ENCODE results near the gene KCNH5. TPM values are rescaled to one million over a fixed set of nuclear protein-coding genes. Genes with fewer than 3 reads are reported as not detected.

The KCNH5 gene
- total RNA-seq, 2 donors from 2014 or later, result not detected

DNA sequence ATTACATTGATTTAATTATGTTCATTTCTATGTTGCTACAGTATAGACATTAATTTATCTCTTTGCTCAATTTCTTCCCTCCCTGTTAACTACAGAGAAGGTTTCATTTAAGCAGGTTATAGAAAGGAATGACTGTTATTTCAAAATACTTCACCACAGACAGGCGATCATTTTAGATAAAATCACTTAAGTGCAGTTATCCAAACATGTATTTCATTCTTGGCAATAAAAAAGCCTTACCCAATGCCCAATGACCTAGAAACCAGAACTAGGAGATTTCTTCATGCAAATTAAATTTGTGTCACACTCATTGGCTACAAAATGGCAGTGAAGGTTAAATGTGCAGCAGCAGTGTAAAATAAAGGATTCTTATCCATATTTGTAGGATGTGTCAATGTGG is 266.4 kb downstream of the KCNH5 start:
- H3K27ac ChIP-seq, result no peak overlapping the region
- H3K36me3 ChIP-seq, result no peaks in the 10 kb centered on the region
- no peak overlapping the region for H3K4me3 ChIP-seq
- H3K27me3 ChIP-seq (replicated peaks; ENCODE audit: insufficient read depth), result no peaks in the 10 kb centered on the region
- no peaks in the 10 kb centered on the region for H3K9me3 ChIP-seq
- TF ChIP-seq, protein P1, sequence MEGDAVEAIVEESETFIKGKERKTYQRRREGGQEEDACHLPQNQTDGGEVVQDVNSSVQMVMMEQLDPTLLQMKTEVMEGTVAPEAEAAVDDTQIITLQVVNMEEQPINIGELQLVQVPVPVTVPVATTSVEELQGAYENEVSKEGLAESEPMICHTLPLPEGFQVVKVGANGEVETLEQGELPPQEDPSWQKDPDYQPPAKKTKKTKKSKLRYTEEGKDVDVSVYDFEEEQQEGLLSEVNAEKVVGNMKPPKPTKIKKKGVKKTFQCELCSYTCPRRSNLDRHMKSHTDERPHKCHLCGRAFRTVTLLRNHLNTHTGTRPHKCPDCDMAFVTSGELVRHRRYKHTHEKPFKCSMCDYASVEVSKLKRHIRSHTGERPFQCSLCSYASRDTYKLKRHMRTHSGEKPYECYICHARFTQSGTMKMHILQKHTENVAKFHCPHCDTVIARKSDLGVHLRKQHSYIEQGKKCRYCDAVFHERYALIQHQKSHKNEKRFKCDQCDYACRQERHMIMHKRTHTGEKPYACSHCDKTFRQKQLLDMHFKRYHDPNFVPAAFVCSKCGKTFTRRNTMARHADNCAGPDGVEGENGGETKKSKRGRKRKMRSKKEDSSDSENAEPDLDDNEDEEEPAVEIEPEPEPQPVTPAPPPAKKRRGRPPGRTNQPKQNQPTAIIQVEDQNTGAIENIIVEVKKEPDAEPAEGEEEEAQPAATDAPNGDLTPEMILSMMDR (IDR thresholded peaks at IDR 0.05), result no peak
- ATAC-seq (ENCODE audit: insufficient number of reproducible peaks, low FRiP score, low read depth) (no peak), DNase-seq (ENCODE audit: low spot score) (no peak)
- no peaks in the 10 kb centered on the region for H3K4me1 ChIP-seq (ENCODE audit: control insufficient read depth in 1 of 2, low read depth in 2 of 2)

DNA sequence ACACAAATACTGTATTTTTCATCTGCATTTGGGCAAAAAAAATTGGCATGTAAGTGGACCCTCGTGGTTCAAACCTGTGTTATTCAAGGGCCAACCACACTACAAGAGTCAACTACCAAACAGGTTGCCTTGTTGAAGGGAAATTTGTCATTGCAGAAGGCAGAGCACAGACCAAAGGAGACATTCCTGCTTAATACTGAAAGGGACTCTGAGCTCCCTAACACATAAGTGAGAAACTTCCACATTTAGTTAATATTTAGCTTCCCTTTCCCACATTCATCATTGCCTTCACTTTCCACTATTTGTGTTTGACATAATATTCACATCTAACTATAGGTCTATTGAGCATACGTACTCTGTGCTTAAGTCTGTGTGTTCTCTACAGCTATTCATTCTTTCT is 266.9 kb downstream of the KCNH5 start:
- Histone ChIP-seq H3K27me3 (replicated peaks; ENCODE audit: insufficient read depth) (no peaks in the 10 kb centered on the region), H3K9me3 (no peaks in the 10 kb centered on the region), H3K36me3 (no peaks in the 10 kb centered on the region), H3K27ac (no peak overlapping the region), H3K4me1 (ENCODE audit: control insufficient read depth in 1 of 2, low read depth in 2 of 2) (no peaks in the 10 kb centered on the region), H3K4me3 (no peak overlapping the region)
- DNase-seq (ENCODE audit: low spot score) (no peak), ATAC-seq (ENCODE audit: insufficient number of reproducible peaks, low FRiP score, low read depth) (no peak)
- TF ChIP-seq, protein P1 (IDR thresholded peaks at IDR 0.05), result no peak

DNA sequence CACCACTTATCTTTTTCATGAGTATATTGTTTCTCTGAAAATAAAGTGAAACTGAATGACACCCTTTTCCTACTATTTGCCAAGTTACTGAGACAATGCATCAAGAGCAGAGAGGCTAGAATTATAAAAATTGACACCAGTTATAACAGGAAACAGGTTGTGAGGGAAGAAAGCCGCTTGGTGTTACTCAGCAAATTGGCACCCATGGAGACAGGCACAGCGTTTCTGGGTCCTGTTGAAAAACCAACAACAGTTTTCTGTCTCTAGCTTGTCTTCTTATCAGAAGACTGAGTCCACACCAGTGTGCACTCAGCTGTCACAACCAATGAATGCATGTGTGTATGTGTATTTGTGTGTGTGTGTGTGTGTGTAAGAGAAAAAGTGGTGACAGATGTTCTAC is 267.7 kb downstream of the KCNH5 start:
- ATAC-seq (ENCODE audit: insufficient number of reproducible peaks, low FRiP score, low read depth) (no peak), DNase-seq (ENCODE audit: low spot score) (no peak)
- no peak overlapping the region for H3K4me3 ChIP-seq
- H3K36me3 ChIP-seq, result no peaks in the 10 kb centered on the region
- TF ChIP-seq, protein P1 (IDR thresholded peaks at IDR 0.05), result no peak
- no peaks in the 10 kb centered on the region for H3K4me1 ChIP-seq (ENCODE audit: control insufficient read depth in 1 of 2, low read depth in 2 of 2)
- H3K27me3 ChIP-seq (replicated peaks; ENCODE audit: insufficient read depth), result no peaks in the 10 kb centered on the region
- H3K9me3 ChIP-seq, result no peaks in the 10 kb centered on the region
- H3K27ac ChIP-seq, result no peak overlapping the region

DNA sequence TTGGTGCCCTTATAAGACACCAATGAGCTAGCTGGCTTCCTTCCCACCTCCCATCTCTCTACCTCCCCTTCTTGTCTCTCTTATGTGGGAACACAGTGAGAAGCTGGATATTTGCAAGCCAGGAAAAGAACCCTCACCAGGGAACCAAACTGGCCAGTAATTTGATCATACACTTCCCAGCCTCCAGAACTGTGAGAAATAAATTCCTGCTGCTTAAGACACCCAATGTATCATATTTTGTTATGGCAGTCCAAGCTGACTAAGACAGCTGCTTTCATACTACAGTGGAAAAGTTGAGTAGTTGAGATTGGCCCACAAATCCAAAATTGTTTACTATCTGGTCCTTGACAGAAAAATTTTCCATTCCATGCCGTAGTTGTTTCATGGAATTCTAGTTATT is 269.0 kb downstream of the KCNH5 start:
- H3K9me3 ChIP-seq, result no peaks in the 10 kb centered on the region
- H3K27ac ChIP-seq, result no peak overlapping the region
- ATAC-seq (ENCODE audit: insufficient number of reproducible peaks, low FRiP score, low read depth) (no peak), DNase-seq (ENCODE audit: low spot score) (no peak)
- H3K36me3 ChIP-seq, result no peaks in the 10 kb centered on the region
- TF ChIP-seq, protein P1 (IDR thresholded peaks at IDR 0.05), result no peak
- H3K4me1 ChIP-seq (ENCODE audit: control insufficient read depth in 1 of 2, low read depth in 2 of 2), result no peaks in the 10 kb centered on the region
- H3K4me3 ChIP-seq, result no peak overlapping the region
- no peaks in the 10 kb centered on the region for H3K27me3 ChIP-seq (replicated peaks; ENCODE audit: insufficient read depth)

DNA sequence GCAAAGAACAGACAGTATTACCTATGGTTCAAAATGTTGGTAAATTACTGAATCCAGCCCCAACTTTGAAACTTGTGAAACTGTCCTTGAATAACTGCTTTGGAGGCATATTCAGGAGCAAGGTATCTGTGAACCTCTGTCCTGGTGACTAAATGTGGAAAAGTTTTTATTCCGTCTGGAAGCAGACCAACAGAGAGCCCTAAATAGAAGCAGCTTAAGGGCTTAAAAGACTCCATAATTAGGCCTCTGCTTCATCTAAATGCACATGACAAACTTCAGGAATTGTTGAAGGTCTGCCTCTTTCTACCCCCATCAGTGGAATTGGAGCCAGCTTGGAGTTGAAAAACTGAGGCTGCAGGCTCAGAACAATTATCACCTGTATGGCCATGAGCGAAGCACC is 276.5 kb downstream of the KCNH5 start:
- Histone ChIP-seq H3K4me1 (ENCODE audit: control insufficient read depth in 1 of 2, low read depth in 2 of 2) (no peaks in the 10 kb centered on the region), H3K27ac (no peak overlapping the region), H3K9me3 (no peaks in the 10 kb centered on the region), H3K36me3 (no peaks in the 10 kb centered on the region), H3K4me3 (no peak overlapping the region), H3K27me3 (replicated peaks; ENCODE audit: insufficient read depth) (no peaks in the 10 kb centered on the region)
- TF ChIP-seq, protein P1 (IDR thresholded peaks at IDR 0.05), result no peak
- DNase-seq (ENCODE audit: low spot score) (no peak), ATAC-seq (ENCODE audit: insufficient number of reproducible peaks, low FRiP score, low read depth) (no peak)

Measured in thoracic aorta (tissue), 2 donors.